IMR-90 (cell line): ENCODE measurements around the gene PPP6R3. TPM values are rescaled to one million over a fixed set of nuclear protein-coding genes. Genes with fewer than 3 reads are reported as not detected.

Experiments used
- ATAC-seq: fragments of 200-7000 bp; cut with Tn5 transposase; 2 replicates; pipeline ENCODE4 v1.9.1; 2020; ENCODE audit warnings: low read depth, mild to moderate bottlenecking, moderate library complexity
- BruUV-seq: library from RNA; stranded (reverse); fragments of 400-500 nt; replicated peaks from 2 replicates; lab custom pipeline; 2021; lab: Mats Ljungman, UMichigan
- CTCF ChIA-PET: fragments of 300-600 bp; formaldehyde crosslinking; extraction: SDS; loops from one replicate; lab custom pipeline; 2021; ENCODE audit warnings: antibody characterized with exemption; lab: Yijun Ruan, JAX
- POLR2A ChIA-PET: fragments of 300-600 bp; sonication (Branson Sonifier 250); formaldehyde crosslinking; loops from one replicate; lab custom pipeline; 2022; ENCODE audit warnings: antibody characterized with exemption; ENCODE audit not compliant: unreplicated experiment; lab: Charles Lee
- DNase-seq: peaks from one replicate; pipeline ENCODE4 v3.0.0; 2013
- H2AFZ ChIP-seq: replicated peaks from 2 replicates; pipeline ENCODE3; 2013; ENCODE audit warnings: low read length, mild to moderate bottlenecking; ENCODE audit not compliant: poor library complexity
- H2AK5ac ChIP-seq: 2 replicates; pipeline ENCODE4 v1.6.1; 2013; ENCODE audit warnings: low read depth, low read length, inconsistent platforms
- H2AK9ac ChIP-seq: replicated peaks from 2 replicates; pipeline ENCODE3; 2013; ENCODE audit warnings: mild to moderate bottlenecking, low read depth, low read length, moderate library complexity; ENCODE audit not compliant: poor library complexity
- H2BK120ac ChIP-seq: 2 replicates; pipeline ENCODE4 v1.6.1; 2013; ENCODE audit warnings: low read depth, low read length, inconsistent platforms
- H2BK15ac ChIP-seq: 3 replicates; pipeline ENCODE4 v1.6.1; 2013; ENCODE audit warnings: low read depth, low read length, inconsistent platforms
- H2BK20ac ChIP-seq: 2 replicates; pipeline ENCODE4 v1.6.1; 2013; ENCODE audit warnings: low read depth, mild to moderate bottlenecking, inconsistent platforms, low read length, moderate library complexity
- H2BK5ac ChIP-seq: 2 replicates; pipeline ENCODE4 v1.6.1; 2013; ENCODE audit warnings: mild to moderate bottlenecking, low read depth, low read length, inconsistent platforms; ENCODE audit not compliant: poor library complexity, severe bottlenecking
- H3K14ac ChIP-seq: replicated peaks from 2 replicates; pipeline ENCODE4 v1.6.1; 2013; ENCODE audit warnings: low read depth, low read length, inconsistent platforms
- H3K18ac ChIP-seq: 2 replicates; pipeline ENCODE4 v1.6.1; 2013; ENCODE audit warnings: low read depth, low read length, control low read depth
- H3K23ac ChIP-seq: 2 replicates; pipeline ENCODE4 v1.6.1; 2013; ENCODE audit warnings: low read depth, low read length, inconsistent platforms
- H3K27ac ChIP-seq: 2 replicates; pipeline ENCODE4 v1.5.1; 2013; ENCODE audit warnings: mild to moderate bottlenecking, control low read depth, low read length; ENCODE audit not compliant: insufficient read depth
- H3K27me3 ChIP-seq: 2 replicates; pipeline ENCODE4 v1.6.1; 2013; ENCODE audit warnings: low read length; ENCODE audit not compliant: control insufficient read depth, insufficient read depth
- H3K36me3 ChIP-seq: 2 replicates; pipeline ENCODE4 v1.6.1; 2013; ENCODE audit warnings: low read length, mixed read lengths; ENCODE audit not compliant: control insufficient read depth, insufficient read depth
- H3K4ac ChIP-seq: 2 replicates; pipeline ENCODE4 v1.6.1; 2013; ENCODE audit warnings: low read depth, low read length, inconsistent platforms
- H3K4me1 ChIP-seq: 2 replicates; pipeline ENCODE4 v1.6.1; 2013; ENCODE audit warnings: low read length, mixed read lengths; ENCODE audit not compliant: control insufficient read depth, insufficient read depth
- H3K4me2 ChIP-seq: 2 replicates; pipeline ENCODE4 v1.6.1; 2013; ENCODE audit warnings: low read depth, mild to moderate bottlenecking, control low read depth, low read length, moderate library complexity
- H3K4me3 ChIP-seq: 2 replicates; pipeline ENCODE4 v1.5.1; 2013; ENCODE audit warnings: low read depth, mild to moderate bottlenecking, control low read depth, low read length, moderate library complexity; ENCODE audit not compliant: insufficient read depth
- H3K56ac ChIP-seq: 2 replicates; pipeline ENCODE4 v1.6.1; 2013; ENCODE audit warnings: low read length, inconsistent platforms; ENCODE audit not compliant: insufficient read depth; ENCODE audit errors: extremely low read depth
- H3K79me1 ChIP-seq, 2 experiments: 2 replicates each; pipeline ENCODE4 v1.6.1; 2013; ENCODE audit warnings: low read length in 2 of 2, inconsistent platforms in 1 of 2, low read depth in 1 of 2
- H3K9ac ChIP-seq: 2 replicates; pipeline ENCODE4 v1.6.1; 2013; ENCODE audit warnings: low read depth, low read length, control low read depth
- H3K9me1 ChIP-seq: 2 replicates; pipeline ENCODE4 v1.6.1; 2013; ENCODE audit warnings: low read length, inconsistent platforms; ENCODE audit not compliant: insufficient read depth
- H3K9me3 ChIP-seq: 2 replicates; pipeline ENCODE4 v1.6.1; 2013; ENCODE audit warnings: low read length; ENCODE audit not compliant: control insufficient read depth, insufficient read depth
- H4K20me1 ChIP-seq: 2 replicates; pipeline ENCODE4 v1.6.1; 2013; ENCODE audit warnings: low read length, inconsistent platforms; ENCODE audit not compliant: insufficient read depth
- H4K5ac ChIP-seq: 2 replicates; pipeline ENCODE4 v1.6.1; 2013; ENCODE audit warnings: mild to moderate bottlenecking, low read depth, low read length, control low read depth
- H4K8ac ChIP-seq, 2 experiments: 2 replicates each; pipeline ENCODE4 v1.6.1; 2013; ENCODE audit warnings: low read depth in 2 of 2, low read length in 2 of 2, control low read depth in 1 of 2, inconsistent platforms in 1 of 2
- H4K91ac ChIP-seq: 2 replicates; pipeline ENCODE4 v1.6.1; 2013; ENCODE audit warnings: low read depth, low read length, inconsistent platforms; ENCODE audit not compliant: insufficient read depth
- CEBPB ChIP-seq: IDR thresholded peaks from 2 replicates; pipeline ENCODE4 v1.6.1; 2012; ENCODE audit warnings: low read depth, low read length, improper control_type of control experiment
- FOS ChIP-seq: fragments of 150-350 bp; IDR thresholded peaks from 2 replicates; pipeline ENCODE4 v1.6.1; 2016; ENCODE audit warnings: low read depth, low read length
- MXI1 ChIP-seq: IDR thresholded peaks from 2 replicates; pipeline ENCODE4 v1.6.1; 2012; ENCODE audit warnings: low read depth, mild to moderate bottlenecking, low read length, moderate library complexity, borderline replicate concordance
- NFE2L2 ChIP-seq: fragments of 150-350 bp; IDR thresholded peaks from 2 replicates; pipeline ENCODE4 v1.6.1; 2016; ENCODE audit warnings: low read depth, mild to moderate bottlenecking, low read length
- WGBS, 2 experiments: methylation state at CpG; one replicate each; pipeline versions ENCODE4 v1.1.5 to v1.1.7; 2013; ENCODE audit warnings: missing lambda C conversion rate in 2 of 2; ENCODE audit not compliant: insufficient read length in 1 of 2; ENCODE audit errors: extremely low coverage in 2 of 2; 5-methylcytosine and 5-hydroxymethylcytosine counted together
- dilution Hi-C: fragments of 300-500 bp; cut with HindIII; formaldehyde crosslinking; loops from one replicate; pipeline ENCODE4 v1.14.3; 2018; ENCODE audit warnings: low sequenced_read_pairs; ENCODE audit not compliant: unreplicated experiment
- in situ Hi-C: fragments of 300-500 bp; cut with MboI; formaldehyde crosslinking; loops from 3 replicates; pipeline ENCODE4 v1.14.3; 2019; ENCODE audit warnings: low sequenced_read_pairs, inconsistent platforms, mixed read lengths
- intact Hi-C: fragments of 100-400 bp; cut with micrococcal nuclease; formaldehyde crosslinking; loops from 2 replicates; pipeline ENCODE4 v1.10.0; 2022
- polyA plus RNA-seq, 3 experiments: library from polyadenylated mRNA; depleted of rRNA; stranded (reverse); fragments of >200 nt; gene quantifications; 2 replicates each; pipeline ENCODE4 v1.2.3, GENCODE V29; 2012; ENCODE audit warnings: low replicate concordance in 1 of 3
- total RNA-seq: library from RNA; depleted of rRNA; stranded (reverse); fragments of >200 nt; gene quantifications from 2 replicates; pipeline ENCODE4 v1.2.3, GENCODE V29; 2012

The PPP6R3 gene
- total and polyA plus RNA-seq, 2 of the 4 experiments (the other 2 are of a cell fraction), result 29.0 to 123 TPM

DNA sequence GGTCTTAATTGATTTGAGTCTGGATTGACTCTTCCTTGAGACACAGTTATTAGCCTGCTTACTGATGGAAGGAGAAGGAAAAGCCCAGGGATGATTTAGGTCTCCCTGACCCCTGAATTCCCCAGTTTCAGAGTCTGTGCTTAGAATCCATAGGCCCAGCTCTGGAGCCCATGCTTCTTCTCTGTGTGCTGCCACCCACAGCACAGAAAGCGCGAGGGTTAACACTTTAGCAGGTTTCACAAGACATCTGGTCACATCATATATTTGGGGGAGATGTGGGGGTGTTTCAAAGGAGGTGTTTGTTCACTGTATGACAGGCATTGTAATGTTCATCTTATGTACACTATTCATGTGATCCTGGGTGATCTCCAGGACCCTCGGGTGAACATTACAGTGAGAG, 107.0 kb downstream of the PPP6R3 start:
- no peak overlapping the region for H3K23ac ChIP-seq
- no peak overlapping the region for H3K56ac ChIP-seq
- H4K91ac ChIP-seq, result no peak overlapping the region
- no peak overlapping the region for H2BK20ac ChIP-seq
- no peak overlapping the region for H2BK120ac ChIP-seq
- H2BK5ac ChIP-seq, result no peak overlapping the region
- no peak overlapping the region for H4K5ac ChIP-seq
- H3K18ac ChIP-seq, result no peak overlapping the region
- H4K20me1 ChIP-seq, result peaks cover 4% of the 10 kb centered on the region; the same call in 1 of the 2 replicates
- intact Hi-C loops, result no loop called here
- peaks cover 34 to 44% of the 10 kb centered on the region in 2 experiments for H3K79me1 ChIP-seq
- peaks cover 8% of the 10 kb centered on the region; the same call in 1 of the 2 replicates for H3K9me1 ChIP-seq
- H4K8ac ChIP-seq, result no peak overlapping the region
- no peak overlapping the region for H2AK5ac ChIP-seq
- H3K9me3 ChIP-seq, result no peaks in the 10 kb centered on the region
- CTCF ChIA-PET, result no interaction called here
- dilution Hi-C loops, result no loop called here
- H3K4me1 ChIP-seq, result no peaks in the 10 kb centered on the region
- BruUV-seq, result no TSS peak
- H3K27ac ChIP-seq, result no peak overlapping the region
- TF ChIP-seq NFE2L2 (no peak), MXI1 (no peak), FOS (no peak), CEBPB (no peak)
- H3K27me3 ChIP-seq, result no peaks in the 10 kb centered on the region
- no peak overlapping the region for H3K4me2 ChIP-seq
- no peak overlapping the region for H3K9ac ChIP-seq
- no CpG with 5 or more reads among the region's 3 CpGs for whole genome bisulfite sequencing, 2 experiments
- no peak overlapping the region for H2AFZ ChIP-seq
- no peak overlapping the region for H3K14ac ChIP-seq
- no peak overlapping the region for H3K4me3 ChIP-seq
- ATAC-seq, result no peak
- H3K36me3 ChIP-seq, result peaks cover 39% of the 10 kb centered on the region
- no peak overlapping the region for H3K4ac ChIP-seq
- in situ Hi-C loops, result no loop called here
- H2BK15ac ChIP-seq, result no peak overlapping the region
- POLR2A ChIA-PET, result no interaction called here
- DNase-seq, result no peak
- H2AK9ac ChIP-seq, result no peak overlapping the region
